ENCODE measurements around the gene ARHGEF18. TPM values are rescaled to one million over a fixed set of nuclear protein-coding genes. Genes with fewer than 3 reads are reported as not detected.

Gene ARHGEF18
- total RNA-seq, 1 donor from 2014 or later = 42.6 TPM

Other genes with a start within 250 kb of the ARHGEF18 start
- 27.3 and 30.7 TPM in 2 replicates for gene INSR, start 54.5 kb upstream of the ARHGEF18 start, total RNA-seq
- gene PEX11G, start 140.1 kb downstream of the ARHGEF18 start, total RNA-seq = 2.1 and 2.5 TPM in 2 replicates
- gene ZNF358, start 167.2 kb downstream of the ARHGEF18 start, total RNA-seq = 84.4 and 93.5 TPM in 2 replicates
- gene MCOLN1, start 173.7 kb downstream of the ARHGEF18 start, total RNA-seq = 33.3 and 39.2 TPM in 2 replicates
- gene PNPLA6, start 186.8 kb downstream of the ARHGEF18 start, total RNA-seq = 107 and 129 TPM in 2 replicates
- 0.57 and 1.1 TPM in 2 replicates for gene CAMSAP3, start 246.9 kb downstream of the ARHGEF18 start, total RNA-seq

Data from osteocyte (in vitro differentiated cells).